K562 (cell line): ENCODE results near the gene DAAM1. TPM values are rescaled to one million over a fixed set of nuclear protein-coding genes. Genes with fewer than 3 reads are reported as not detected.

Experiments used
- ATAC-seq: fragments of 200-7000 bp; cut with Tn5 transposase; 3 replicates; pipeline ENCODE4 v1.9.1; 2020; ENCODE audit warnings: moderate library complexity
- BruUV-seq: library from RNA; stranded (reverse); fragments of 400-500 nt; replicated peaks from 2 replicates; lab custom pipeline; 2021; lab: Mats Ljungman, UMichigan
- CTCF ChIA-PET: fragments of 300-600 bp; formaldehyde crosslinking; extraction: SDS; loops from one replicate; lab custom pipeline; 2021; ENCODE audit warnings: low intra/inter-chr PET ratio; lab: Yijun Ruan, JAX
- POLR2A ChIA-PET: fragments of 300-600, 350-650 bp; sonication (Branson Sonifier 250); formaldehyde crosslinking; extraction: SDS; loops from one replicate; lab custom pipeline; 2021; ENCODE audit warnings: antibody characterized with exemption, inconsistent platforms; lab: Yijun Ruan, JAX
- DNase-seq, 4 experiments: peaks; one replicate each; pipeline versions ENCODE4 v3.0.0 to v3.0.0-alpha.2; 2011 to 2018; ENCODE audit warnings: low spot score in 3 of 4, mixed read lengths in 3 of 4; ENCODE audit errors: extremely low read depth in 1 of 4
- FAIRE-seq: peaks from 2 replicates; lab custom pipeline; 2011; peaks lifted over from hg19 to GRCh38; lab: Jason Lieb, UNC
- H2AFZ ChIP-seq: 2 replicates; pipeline ENCODE4 v1.6.0; 2011; ENCODE audit warnings: low read depth, low read length, control low read depth, inconsistent platforms
- H3K27ac ChIP-seq: fragments of 200-600 bp; 3 replicates; pipeline ENCODE4 v1.8.0; 2011; ENCODE audit warnings: low read depth, mild to moderate bottlenecking, control low read depth, inconsistent platforms, low read length, moderate library complexity, mixed read lengths; ENCODE audit errors: extremely low read depth
- H3K27me3 ChIP-seq, 2 experiments: fragments of 300-600 bp in 1 of 2; 2 replicates in 1 of 2; 3 replicates in 1 of 2; pipeline versions ENCODE4 v1.6.0 to v1.8.0; 2011; ENCODE audit warnings: inconsistent platforms in 2 of 2, low read length in 2 of 2, mild to moderate bottlenecking in 1 of 2, mixed read lengths in 1 of 2, moderate library complexity in 1 of 2; ENCODE audit not compliant: control insufficient read depth in 2 of 2, insufficient read depth in 2 of 2
- H3K36me3 ChIP-seq: fragments of 300-600 bp; 3 replicates; pipeline ENCODE4 v1.8.0; 2011; ENCODE audit warnings: mild to moderate bottlenecking, low read length, inconsistent platforms; ENCODE audit not compliant: control insufficient read depth, insufficient read depth
- H3K4me1 ChIP-seq, 2 experiments: fragments of 200-600 bp in 1 of 2; replicated peaks in 1 of 2; 2 replicates in 1 of 2; 3 replicates in 1 of 2; pipeline versions ENCODE4 v1.5.1 to v1.8.0; 2011; ENCODE audit warnings: inconsistent platforms in 2 of 2, low read length in 2 of 2, mild to moderate bottlenecking in 1 of 2, mixed read lengths in 1 of 2, moderate library complexity in 1 of 2; ENCODE audit not compliant: control insufficient read depth in 2 of 2, insufficient read depth in 2 of 2
- H3K4me2 ChIP-seq: 2 replicates; pipeline ENCODE4 v1.6.1; 2011; ENCODE audit warnings: low read length, control low read depth, inconsistent platforms, mixed read lengths; ENCODE audit not compliant: insufficient read depth
- H3K4me3 ChIP-seq: fragments of 200-600 bp; sonication (generic), shearing (Covaris generic); 2 replicates; pipeline ENCODE4 v1.5.1; 2016; ENCODE audit warnings: control low read depth, inconsistent platforms
- H3K79me2 ChIP-seq: fragments of 200-600 bp; 3 replicates; pipeline ENCODE4 v1.8.0; 2011; ENCODE audit warnings: low read length, inconsistent platforms; ENCODE audit not compliant: control insufficient read depth, insufficient read depth
- H3K9ac ChIP-seq, 2 experiments: 2 replicates each; pipeline versions ENCODE4 v1.6.0 to v1.6.1; 2011; ENCODE audit warnings: low read depth in 2 of 2, low read length in 2 of 2, control low read depth in 1 of 2, inconsistent platforms in 1 of 2, mild to moderate bottlenecking in 1 of 2, mixed read lengths in 1 of 2; ENCODE audit not compliant: insufficient read depth in 1 of 2
- H3K9me1 ChIP-seq: one replicate; pipeline ENCODE4 v1.6.0; 2011; ENCODE audit warnings: inconsistent platforms, mild to moderate bottlenecking, low read length, moderate library complexity; ENCODE audit not compliant: control insufficient read depth, insufficient read depth
- H3K9me3 ChIP-seq: replicated peaks from 2 replicates; pipeline ENCODE4 v1.5.1; 2011; ENCODE audit warnings: low read depth, low read length, inconsistent platforms; ENCODE audit not compliant: control insufficient read depth, insufficient read depth
- H4K20me1 ChIP-seq: replicated peaks from 2 replicates; pipeline ENCODE4 v1.6.1; 2011; ENCODE audit warnings: low read length, inconsistent platforms, mixed read lengths; ENCODE audit not compliant: control insufficient read depth, insufficient read depth
- BCL6 ChIP-seq: fragments of 250-450 bp; sonication (Bioruptor Pico); IDR thresholded peaks from 2 replicates; pipeline ENCODE4 v1.4.0; 2020
- BRCA1 ChIP-seq, 2 experiments: fragments of 450-650 bp in 1 of 2; sonication (generic) in 1 of 2; formaldehyde crosslinking in 1 of 2; IDR thresholded peaks; 2 replicates each; pipeline versions ENCODE4 v1.5.0 to v1.6.1; 2017 to 2020; ENCODE audit warnings: mild to moderate bottlenecking in 1 of 2, missing genetic modification reagents in 1 of 2
- C11orf30 ChIP-seq: fragments of 450-650 bp; IDR thresholded peaks from 2 replicates; pipeline ENCODE4 v1.6.1; 2016; ENCODE audit warnings: low read depth, mild to moderate bottlenecking
- CAMTA2 ChIP-seq: fragments of 250-450 bp; sonication (Bioruptor Pico); conservative IDR thresholded peaks from 2 replicates; pipeline ENCODE4 v1.5.1; 2022
- CTCF ChIP-seq, 3 experiments: IDR thresholded peaks in 2 of 3; conservative IDR thresholded peaks in 1 of 3; 2 replicates each; pipeline ENCODE4 v1.5.1; 2011 to 2012; ENCODE audit warnings: low read length in 3 of 3, mild to moderate bottlenecking in 3 of 3, control low read depth in 2 of 3, improper control_type of control experiment in 1 of 3, inconsistent platforms in 1 of 3, low read depth in 1 of 3, mixed read lengths in 1 of 3, moderate library complexity in 1 of 3; ENCODE audit not compliant: insufficient read depth in 2 of 3
- EGR1 ChIP-seq: fragments of 450-650 bp; conservative IDR thresholded peaks from 2 replicates; pipeline ENCODE4 v1.6.1; 2017; ENCODE audit warnings: mild to moderate bottlenecking
- GATAD2B ChIP-seq: fragments of 450-650 bp; IDR thresholded peaks from 2 replicates; pipeline ENCODE4 v1.6.1; 2017; ENCODE audit warnings: mild to moderate bottlenecking, borderline replicate concordance
- GTF2E2 ChIP-seq: fragments of 200-800 bp; sonication (Bioruptor generic); IDR thresholded peaks from 2 replicates; pipeline ENCODE4 v1.6.1; 2016; ENCODE audit warnings: missing genetic modification characterization, missing compliant biosample characterization
- HMG20A ChIP-seq: fragments of 450-650 bp; formaldehyde crosslinking; conservative IDR thresholded peaks from 2 replicates; pipeline ENCODE4 v1.4.0; 2020; ENCODE audit warnings: mild to moderate bottlenecking, mixed read lengths
- KAT2B ChIP-seq: IDR thresholded peaks from one replicate; pipeline ENCODE4 v1.6.1; 2012; ENCODE audit warnings: low read depth, mild to moderate bottlenecking, control low read depth, inconsistent platforms, low read length, moderate library complexity
- MCM2 ChIP-seq: fragments of 450-650 bp; IDR thresholded peaks from 2 replicates; pipeline ENCODE4 v1.6.1; 2017; ENCODE audit warnings: low read depth, mild to moderate bottlenecking
- MYNN ChIP-seq, 2 experiments: sonication (generic); formaldehyde crosslinking in 1 of 2; IDR thresholded peaks; 2 replicates each; pipeline versions ENCODE4 v1.5.0 to v1.6.1; 2016 to 2020; ENCODE audit warnings: antibody characterized with exemption in 1 of 2, missing genetic modification reagents in 1 of 2
- NCOR1 ChIP-seq: fragments of 450-650 bp; IDR thresholded peaks from 2 replicates; pipeline ENCODE4 v1.6.1; 2016; ENCODE audit warnings: mild to moderate bottlenecking, moderate library complexity
- POLR2B ChIP-seq: fragments of 450-650 bp; IDR thresholded peaks from 2 replicates; pipeline ENCODE4 v1.6.1; 2018; ENCODE audit warnings: low read depth; ENCODE audit not compliant: partially characterized antibody
- RCOR1 ChIP-seq, 2 experiments: IDR thresholded peaks; 2 replicates each; pipeline ENCODE4 v1.6.1; 2012; ENCODE audit warnings: low read depth in 2 of 2, low read length in 2 of 2, borderline replicate concordance in 1 of 2, improper control_type of control experiment in 1 of 2
- RNF2 ChIP-seq: sonication (generic); IDR thresholded peaks from 2 replicates; pipeline ENCODE4 v1.6.1; 2016
- SMAD4 ChIP-seq: fragments of 250-450 bp; sonication (Bioruptor Pico); conservative IDR thresholded peaks from 2 replicates; pipeline ENCODE4 v1.8.0; 2021; ENCODE audit warnings: inconsistent platforms, mild to moderate bottlenecking, moderate library complexity
- ZNF507 ChIP-seq: conservative IDR thresholded peaks from 2 replicates; pipeline ENCODE4 v1.6.1; 2017; ENCODE audit warnings: missing genetic modification characterization, missing compliant biosample characterization
- ZNF551 ChIP-seq: fragments of 250-450 bp; sonication (Bioruptor Pico); IDR thresholded peaks from 2 replicates; pipeline ENCODE4 v1.5.0; 2021; ENCODE audit warnings: mild to moderate bottlenecking, moderate library complexity
- WGBS: fragments of 100-300 bp; shearing (Covaris generic); methylation state at CpG from one replicate; pipeline ENCODE4 v1.1.6; 2016; ENCODE audit warnings: low coverage, mixed read lengths; ENCODE audit not compliant: insufficient coverage; ENCODE audit errors: missing lambda C conversion rate; 5-methylcytosine and 5-hydroxymethylcytosine counted together
- in situ Hi-C: fragments of 300-500 bp; cut with MboI; formaldehyde crosslinking; loops from 4 replicates; pipeline ENCODE4 v1.15.0; 2018; ENCODE audit warnings: inconsistent platforms, mixed read lengths
- intact Hi-C: fragments of 100-400 bp; cut with micrococcal nuclease; formaldehyde crosslinking; loops from 2 replicates; pipeline ENCODE4 v1.14.2; 2022
- polyA plus RNA-seq, 8 experiments: library from polyadenylated mRNA; depleted of rRNA in 4 of 8; stranded (reverse) in 5 of 8; unstranded in 3 of 8; fragments of >200 nt; fragmentation: Nextera tagmentation in 2 of 8; fragmentation: Illumina TruSeq in 1 of 8; extraction: Ambion mirVana in 2 of 8; extraction: Trizol in 1 of 8; gene quantifications; 2 replicates each; pipeline versions ENCODE4 v1.2.1 to v1.2.3, GENCODE V29; 2011 to 2014; ENCODE audit warnings: inconsistent platforms in 1 of 8, missing spikeins in 1 of 8
- total RNA-seq, 7 experiments: library from RNA; depleted of rRNA in 6 of 7; stranded (reverse); fragments of >200 nt in 6 of 7; fragmentation: Illumina TruSeq in 2 of 7; extraction: Trizol in 2 of 7; gene quantifications; 2 replicates each; pipeline versions ENCODE4 v1.2.1 to v1.2.3, GENCODE V29; 2011 to 2021; ENCODE audit warnings: low replicate concordance in 1 of 7

DAAM1 gene
- total and polyA plus RNA-seq, 9 of the 15 experiments (the other 6 are each of a cell fraction or from before 2014, with no cell fraction given), result 3.6 to 11.6 (median 6.7) TPM

DNA sequence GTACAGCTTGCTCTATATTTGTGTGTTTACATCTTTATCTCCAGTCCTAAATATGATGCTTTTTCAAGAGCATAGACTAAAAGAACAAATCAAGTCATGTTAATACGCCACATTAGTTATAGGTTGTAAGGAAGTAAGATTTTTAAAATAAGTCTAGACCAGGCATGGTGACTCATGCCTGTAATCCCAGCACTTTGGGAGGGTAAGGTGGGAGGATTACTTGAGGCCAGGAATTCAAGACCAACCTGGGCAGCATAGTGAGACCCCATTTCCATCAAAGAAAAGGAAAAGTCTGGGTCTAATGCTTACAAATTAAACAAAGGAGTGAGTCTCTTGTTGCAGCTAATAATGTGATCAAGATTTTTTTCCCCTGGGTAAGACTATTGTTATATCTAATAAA lies 157.9 kb downstream of the DAAM1 start:
- no peaks in the 10 kb centered on the region for H3K79me2 ChIP-seq
- TF ChIP-seq C11orf30 (no peak), BCL6 (CRISPR knock-in tag) (no peak), RCOR1 (IDR thresholded peaks at IDR 0.05; ENCODE audit: borderline replicate concordance in 1 of 2, low read depth in 2 of 2, low read length in 2 of 2) (no peak), NCOR1 (no peak), POLR2B (no peak), MYNN (IDR thresholded peaks at IDR 0.05) (no peak), MYNN (CRISPR knock-in tag; IDR thresholded peaks at IDR 0.05) (no peak), KAT2B (no peak), CTCF (IDR thresholded peaks at IDR 0.05 in 2 of 3, conservative IDR thresholded peaks at IDR 0.05 in 1 of 3; ENCODE audit: insufficient read depth in 2 of 3, low read depth in 1 of 3, low read length in 3 of 3) (no peak), SMAD4 (CRISPR knock-in tag) (no peak), HMG20A (CRISPR knock-in tag) (no peak), GTF2E2 (tag) (no peak), RNF2 (no peak), EGR1 (no peak), BRCA1 (IDR thresholded peaks at IDR 0.05) (no peak), BRCA1 (CRISPR knock-in tag; IDR thresholded peaks at IDR 0.05) (no peak), ZNF507 (tag) (no peak), CAMTA2 (CRISPR knock-in tag) (no peak), ZNF551 (CRISPR knock-in tag) (no peak), MCM2 (no peak), GATAD2B (no peak)
- ATAC-seq, result no peak
- H3K27ac ChIP-seq, result no peak overlapping the region
- no peaks in the 10 kb centered on the region; a peak in 1 of 5 replicates for H3K4me1 ChIP-seq
- BruUV-seq, result no TSS peak
- no peaks in the 10 kb centered on the region for H3K9me3 ChIP-seq
- H4K20me1 ChIP-seq, result no peaks in the 10 kb centered on the region
- no peak overlapping the region for H3K4me3 ChIP-seq
- no peaks in the 10 kb centered on the region for H3K9me1 ChIP-seq
- H3K27me3 ChIP-seq, result no peaks in the 10 kb centered on the region
- H3K36me3 ChIP-seq, result peaks cover 3% of the 10 kb centered on the region; the same call in 1 of the 3 replicates
- FAIRE-seq, result no peak
- ChIA-PET CTCF (no interaction called here), POLR2A (no interaction called here)
- intact Hi-C loops (no loop called here), in situ Hi-C loops (no loop called here)
- no peak for DNase-seq
- H2AFZ ChIP-seq, result no peak overlapping the region
- 75% methylated on average over 1 of the region's 1 CpG for WGBS
- H3K4me2 ChIP-seq, result no peak overlapping the region
- H3K9ac ChIP-seq, result no peak overlapping the region
